Measurements from ENCODE around the gene GLS.

GRCh38 chr2:190993292-190993643 lies 112.6 kb downstream of the GLS start:
- TF ChIP-seq CTCF (IDR thresholded peaks at IDR 0.05), result no peak
- no peak for TF ChIP-seq POLR2A (IDR thresholded peaks at IDR 0.05)

Measured in body of pancreas (tissue), 4 donors.